SIG-M5 treated with dmso at 0.1 percent for 504 hours (cell line): ENCODE measurements around the gene RBM47.
"Not testable (repeated sequence)": the region's sequence is repeated elsewhere in the genome, so short reads cannot be mapped to it uniquely, and the experiment has no call there.

ENCODE experiments used
- DNase-seq: peaks from one replicate; lab custom pipeline; 2025; ENCODE audit not compliant: unreplicated experiment; lab: John Stamatoyannopoulos, UW

RBM47 gene

GRCh38 chr4:40544221-40544620 lies 85.4 kb downstream of the RBM47 start:
- no peak for DNase-seq

- no peak for DNase-seq
Measured at GRCh38 chr4:40540800-40541199, 88.9 kb downstream of the RBM47 start.

GRCh38 chr4:40536032-40536431 lies 93.6 kb downstream of the RBM47 start:
- no peak for DNase-seq

GRCh38 chr4:40531636-40532023 lies 98.0 kb downstream of the RBM47 start:
- no peak for DNase-seq

GRCh38 chr4:40530961-40531635 lies 98.6 kb downstream of the RBM47 start:
- no peak for DNase-seq

- no peak for DNase-seq
Measured at GRCh38 chr4:40526741-40527140, 102.9 kb downstream of the RBM47 start.

- DNase-seq = no peak
Measured at GRCh38 chr4:40525752-40526598, 103.7 kb downstream of the RBM47 start.

- no peak for DNase-seq
Measured at GRCh38 chr4:40524366-40525041, 105.2 kb downstream of the RBM47 start.

- DNase-seq = no peak
Measured at GRCh38 chr4:40523581-40523980, 106.1 kb downstream of the RBM47 start.

GRCh38 chr4:40521957-40522356 lies 107.7 kb downstream of the RBM47 start:
- no peak for DNase-seq

GRCh38 chr4:40520533-40520932 lies 109.1 kb downstream of the RBM47 start:
- DNase-seq = no peak

GRCh38 chr4:40517081-40517480 lies 112.6 kb downstream of the RBM47 start:
- DNase-seq = not testable (repeated sequence)

GRCh38 chr4:40516651-40517050 lies 113.0 kb downstream of the RBM47 start:
- DNase-seq = no peak

- DNase-seq = no peak
Measured at GRCh38 chr4:40515398-40516293, 114.0 kb downstream of the RBM47 start.

- DNase-seq = no peak
Measured at GRCh38 chr4:40515037-40515397, 114.6 kb downstream of the RBM47 start.

GRCh38 chr4:40514497-40514951 lies 115.1 kb downstream of the RBM47 start:
- no peak for DNase-seq

- DNase-seq = no peak
Measured at GRCh38 chr4:40511036-40511614, 118.5 kb downstream of the RBM47 start.

GRCh38 chr4:40507977-40508376 lies 121.7 kb downstream of the RBM47 start:
- DNase-seq = no peak

GRCh38 chr4:40506492-40506891 lies 123.2 kb downstream of the RBM47 start:
- DNase-seq = no peak

GRCh38 chr4:40506066-40506465 lies 123.6 kb downstream of the RBM47 start:
- no peak for DNase-seq
